Measurements from ENCODE around the gene PUDP. TPM values are rescaled to one million over a fixed set of nuclear protein-coding genes. Genes with fewer than 3 reads are reported as not detected.
"Not testable (repeated sequence)": the region's sequence is repeated elsewhere in the genome, so short reads cannot be mapped to it uniquely, and the experiment has no call there.

PUDP gene
- total RNA-seq, 4 donors from 2014 or later, result 11.9 to 29.2 (median 14.1) TPM

GRCh38 chrX:7019555-7019954, 128.4 kb downstream of the PUDP start:
- Histone ChIP-seq H3K27ac (no peak overlapping the region), H3K4me1 (no peaks in the 10 kb centered on the region), H3K9me3 (no peaks in the 10 kb centered on the region), H3K36me3 (no peaks in the 10 kb centered on the region), H3K27me3 (no peaks in the 10 kb centered on the region), H3K4me3 (no peak overlapping the region)
- whole genome bisulfite sequencing, 2 donors, result 92 to 93% methylated on average over 3 of the region's 3 CpGs
- TF ChIP-seq, protein P1, sequence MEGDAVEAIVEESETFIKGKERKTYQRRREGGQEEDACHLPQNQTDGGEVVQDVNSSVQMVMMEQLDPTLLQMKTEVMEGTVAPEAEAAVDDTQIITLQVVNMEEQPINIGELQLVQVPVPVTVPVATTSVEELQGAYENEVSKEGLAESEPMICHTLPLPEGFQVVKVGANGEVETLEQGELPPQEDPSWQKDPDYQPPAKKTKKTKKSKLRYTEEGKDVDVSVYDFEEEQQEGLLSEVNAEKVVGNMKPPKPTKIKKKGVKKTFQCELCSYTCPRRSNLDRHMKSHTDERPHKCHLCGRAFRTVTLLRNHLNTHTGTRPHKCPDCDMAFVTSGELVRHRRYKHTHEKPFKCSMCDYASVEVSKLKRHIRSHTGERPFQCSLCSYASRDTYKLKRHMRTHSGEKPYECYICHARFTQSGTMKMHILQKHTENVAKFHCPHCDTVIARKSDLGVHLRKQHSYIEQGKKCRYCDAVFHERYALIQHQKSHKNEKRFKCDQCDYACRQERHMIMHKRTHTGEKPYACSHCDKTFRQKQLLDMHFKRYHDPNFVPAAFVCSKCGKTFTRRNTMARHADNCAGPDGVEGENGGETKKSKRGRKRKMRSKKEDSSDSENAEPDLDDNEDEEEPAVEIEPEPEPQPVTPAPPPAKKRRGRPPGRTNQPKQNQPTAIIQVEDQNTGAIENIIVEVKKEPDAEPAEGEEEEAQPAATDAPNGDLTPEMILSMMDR (IDR thresholded peaks at IDR 0.05), result no peak
- TF ChIP-seq EP300 (IDR thresholded peaks at IDR 0.05) (no peak), POLR2A (IDR thresholded peaks at IDR 0.05) (no peak)
- no peak for DNase-seq (ENCODE audit: low spot score in 2 of 2)

- WGBS, 2 donors, result 67 to 70% methylated on average over 8 of the region's 8 CpGs
- H3K9me3 ChIP-seq; H3K27me3 ChIP-seq; H3K36me3 ChIP-seq; H3K4me3 ChIP-seq; H3K4me1 ChIP-seq; H3K27ac ChIP-seq; DNase-seq (ENCODE audit: low spot score in 2 of 2): not testable (repeated sequence)
These were observed 135.6 kb downstream of the PUDP start for GRCh38 chrX:7012262-7012834.

DNA sequence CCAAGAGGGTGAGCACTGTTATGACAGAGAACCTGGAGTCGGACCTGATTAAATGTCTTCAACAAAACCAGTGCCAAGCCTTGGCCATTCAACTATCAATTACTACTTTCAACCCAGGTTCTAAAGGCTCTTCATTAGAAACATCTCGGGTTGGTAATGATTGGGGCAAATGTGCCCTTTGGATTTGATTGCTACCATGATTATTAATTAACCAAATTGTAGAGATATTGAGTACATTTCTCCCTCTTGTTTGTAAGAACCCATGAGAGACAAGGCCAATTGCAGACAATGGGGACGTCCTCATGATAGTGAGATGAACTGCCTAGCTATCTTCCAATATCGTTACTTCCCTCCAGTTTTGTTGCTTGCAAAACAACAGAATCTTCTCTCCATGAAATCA, 137.1 kb downstream of the PUDP start:
- not testable (repeated sequence) for H3K4me1 ChIP-seq; H3K9me3 ChIP-seq; H3K4me3 ChIP-seq; H3K27me3 ChIP-seq; H3K27ac ChIP-seq; DNase-seq (ENCODE audit: low spot score in 2 of 2); H3K36me3 ChIP-seq
- 88 to 93% methylated on average over 4 of the region's 4 CpGs for WGBS, 2 donors

DNA sequence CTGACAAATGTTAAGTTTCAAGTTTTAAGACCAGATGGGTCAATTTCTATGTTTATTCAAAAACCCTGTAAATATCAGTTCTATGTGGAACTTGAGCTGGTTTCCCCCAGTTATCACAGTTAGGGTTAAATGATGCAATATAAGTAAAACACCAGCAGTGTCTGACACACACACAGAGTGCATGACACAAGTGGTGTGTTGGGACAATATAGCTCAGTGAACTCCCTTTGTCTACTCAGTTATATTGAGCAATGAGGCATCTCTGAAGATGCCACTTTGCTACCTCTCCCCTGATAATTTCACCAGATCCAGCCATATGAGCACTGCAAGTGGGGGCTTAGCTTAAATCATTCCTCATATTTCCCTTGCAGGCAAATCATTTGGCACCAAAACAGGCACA, 140.6 kb downstream of the PUDP start:
- not testable (repeated sequence) for H3K36me3 ChIP-seq; H3K4me1 ChIP-seq; H3K9me3 ChIP-seq; DNase-seq (ENCODE audit: low spot score in 2 of 2); H3K27me3 ChIP-seq; H3K4me3 ChIP-seq; H3K27ac ChIP-seq

Small RNAs within 50 kb of the gene (small RNA-seq; reads per million reads assigned to genes)
- gene MIR4767, result 0.47 reads per million

Other genes with a start within 250 kb of the PUDP start
- 1 to 10 TPM; 6.9 to 9.6 (median 8.7) TPM for gene STS, start 441 bp downstream of the PUDP start, total RNA-seq